Astrocyte of the cerebellum (primary cell): Measurements from ENCODE around the gene RBFA.
"Not testable (repeated sequence)": the region's sequence is repeated elsewhere in the genome, so short reads cannot be mapped to it uniquely, and the experiment has no call there.

ENCODE experiments used
- DNase-seq: peaks from one replicate; pipeline ENCODE4 v3.0.0-alpha.2; 2011; ENCODE audit warnings: low read depth
- H3K4me3 ChIP-seq: 2 replicates; pipeline ENCODE4 v1.5.1; 2011; ENCODE audit warnings: mild to moderate bottlenecking, low read depth, low read length, moderate library complexity
- CTCF ChIP-seq: IDR thresholded peaks from 2 replicates; pipeline ENCODE4 v1.5.1; 2012; ENCODE audit warnings: low read length, low read depth, moderate library complexity, mild to moderate bottlenecking; ENCODE audit errors: missing control alignments
- in situ Hi-C: cut with HindIII; loops from 2 replicates; pipeline ENCODE4 v1.10.0; 2017; ENCODE audit warnings: low sequenced_read_pairs

The RBFA gene

DNA sequence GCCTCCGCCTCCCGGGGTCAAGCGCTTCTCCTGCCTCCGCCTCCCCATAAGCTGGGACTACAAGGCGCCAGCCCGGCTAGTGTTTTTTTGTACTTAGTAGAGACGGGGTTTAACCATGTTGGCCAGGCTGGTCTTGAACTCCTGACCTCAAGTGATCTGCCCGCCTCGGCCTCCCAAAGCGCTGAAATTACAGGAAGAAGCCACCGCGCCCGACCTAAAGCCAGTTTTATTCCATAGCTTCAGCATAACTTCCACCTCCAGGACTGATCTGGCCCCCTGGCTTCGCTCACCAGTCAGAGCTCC lies 45.1 kb upstream of the RBFA start:
- H3K4me3 ChIP-seq: peak overlapping the region; percentile 81
- in situ Hi-C loops: no loop called here
- DNase-seq: no peak
- no peak for TF ChIP-seq CTCF

DNA sequence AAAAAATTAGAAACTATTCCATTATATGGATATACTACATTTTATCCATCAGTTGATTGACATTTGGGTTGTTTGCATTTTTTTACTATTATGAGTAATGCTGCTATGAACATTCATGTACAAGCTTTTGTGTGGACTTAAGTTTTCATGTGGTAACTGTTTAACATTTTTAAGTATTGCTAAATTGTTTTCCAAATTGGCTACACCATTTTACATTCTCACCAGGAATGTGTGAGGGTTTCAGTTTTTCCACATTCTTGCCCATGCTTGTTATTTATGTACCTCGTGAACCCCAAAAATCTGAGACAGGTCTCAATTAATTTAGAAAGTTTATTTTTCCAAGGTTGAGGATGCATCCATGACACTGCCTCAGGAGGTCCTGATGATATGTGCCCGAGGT lies 42.7 kb upstream of the RBFA start:
- in situ Hi-C loops: no loop called here
- TF ChIP-seq CTCF: no peak
- no peak overlapping the region for H3K4me3 ChIP-seq
- DNase-seq: no peak

GRCh38 chr18:79999701-80000100 lies 34.5 kb upstream of the RBFA start:
- H3K4me3 ChIP-seq, DNase-seq, in situ Hi-C loops: not testable (repeated sequence)

DNA sequence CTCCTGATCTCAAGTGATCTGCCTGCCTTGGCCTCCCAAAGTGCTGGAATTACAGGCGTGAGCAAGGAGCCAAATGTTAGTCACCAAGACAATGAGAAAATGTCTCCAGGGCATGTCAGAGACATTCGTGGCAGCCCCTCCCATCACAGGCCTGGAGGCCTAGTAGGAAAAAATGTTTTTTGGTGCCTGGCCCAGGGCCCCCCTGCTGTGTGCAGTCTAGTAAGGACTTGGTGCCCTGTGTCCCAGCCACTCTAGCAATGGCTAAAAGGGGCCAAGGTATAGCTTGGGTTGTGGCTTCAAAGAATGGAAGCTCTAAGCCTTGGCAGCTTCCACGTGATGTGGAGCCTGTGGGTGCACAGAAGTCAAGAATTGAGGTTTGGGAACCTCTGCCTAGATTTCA lies 33.4 kb upstream of the RBFA start:
- in situ Hi-C loops: no loop called here
- DNase-seq: no peak
- H3K4me3 ChIP-seq: no peak overlapping the region
- TF ChIP-seq CTCF: no peak

DNA sequence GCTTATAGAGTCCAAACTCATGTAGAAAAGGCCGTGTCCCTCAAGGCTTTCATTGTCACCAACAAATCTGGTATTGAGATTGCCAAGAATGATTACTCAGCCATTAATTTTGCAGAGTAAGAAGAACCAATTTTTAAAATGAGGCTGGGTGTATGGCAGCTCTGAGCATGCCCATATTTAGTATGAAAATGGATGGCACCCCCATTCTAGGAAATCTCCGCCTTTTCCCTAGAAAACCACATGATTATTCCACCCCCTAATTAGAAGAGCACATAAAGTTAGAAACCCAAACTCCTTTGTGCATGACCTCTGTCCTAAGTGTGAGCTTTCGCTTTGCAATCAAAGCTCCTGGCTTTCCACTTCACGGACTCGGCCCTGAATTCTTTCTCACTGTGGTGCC lies 31.8 kb upstream of the RBFA start:
- in situ Hi-C loops: no loop called here
- TF ChIP-seq CTCF: no peak
- H3K4me3 ChIP-seq: no peak overlapping the region
- DNase-seq: no peak

DNA sequence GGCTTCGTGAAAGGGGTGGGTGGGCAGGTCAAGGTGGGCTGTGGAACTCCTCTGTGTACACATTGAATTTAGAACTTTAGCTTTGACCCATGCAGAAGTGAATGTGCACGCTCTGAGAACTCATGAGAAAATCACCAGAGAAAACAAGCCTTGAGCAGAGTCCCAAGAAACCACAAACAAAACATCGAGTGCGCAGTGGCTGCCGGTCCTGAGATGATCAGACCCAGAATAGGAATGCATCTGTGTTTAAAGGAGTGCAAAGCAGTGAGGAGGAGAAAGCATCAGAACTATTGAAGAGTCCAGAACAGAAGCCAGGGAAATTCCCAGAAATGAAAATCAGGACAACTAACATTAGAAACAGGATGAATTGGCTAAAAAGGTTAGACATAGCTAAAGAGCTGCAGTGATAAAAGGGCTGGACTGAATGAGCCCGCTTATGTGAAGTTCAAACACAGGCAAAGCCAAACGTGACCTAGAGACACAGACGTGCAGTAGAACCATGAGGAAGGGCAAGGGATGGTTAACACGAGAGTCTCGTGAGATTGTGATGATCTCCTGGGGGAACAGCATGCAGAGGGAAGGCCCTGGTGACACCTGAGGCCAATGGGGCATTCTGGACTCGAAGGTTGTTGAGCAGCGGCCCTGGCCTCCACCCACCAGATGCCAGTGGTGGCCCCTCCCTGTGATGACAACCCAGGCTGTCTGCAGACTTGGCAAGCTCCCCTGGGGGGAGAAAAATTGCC lies 29.5 kb upstream of the RBFA start:
- in situ Hi-C loops: no loop called here
- no peak for TF ChIP-seq CTCF
- DNase-seq: no peak
- no peak overlapping the region for H3K4me3 ChIP-seq

GRCh38 chr18:80006724-80007123 lies 27.5 kb upstream of the RBFA start:
- TF ChIP-seq CTCF: no peak
- no peak for DNase-seq
- in situ Hi-C loops: no loop called here
- no peak overlapping the region for H3K4me3 ChIP-seq
